Endothelial cell (in vitro differentiated cells): ENCODE data around the gene MN1. TPM values are rescaled to one million over a fixed set of nuclear protein-coding genes. Genes with fewer than 3 reads are reported as not detected.
A peak's percentile ranks its signal among the peaks of the same experiment; 100 is the strongest.

ENCODE experiments used
- DNase-seq: peaks from one replicate; pipeline ENCODE4 v3.0.0; 2021; ENCODE audit warnings: low spot score
- H3K27ac Mint-ChIP-seq: one replicate; pipeline ENCODE4 v1.8.0; 2021; ENCODE audit warnings: mixed read lengths, inconsistent platforms; ENCODE audit not compliant: unreplicated experiment
- H3K27me3 Mint-ChIP-seq: one replicate; pipeline ENCODE4 v1.8.0; 2021; ENCODE audit warnings: mild to moderate bottlenecking, moderate library complexity, mixed read lengths, inconsistent platforms; ENCODE audit not compliant: unreplicated experiment
- H3K36me3 Mint-ChIP-seq: one replicate; pipeline ENCODE4 v1.8.0; 2021; ENCODE audit warnings: mild to moderate bottlenecking, low read depth, mixed read lengths, inconsistent platforms; ENCODE audit not compliant: unreplicated experiment
- H3K4me1 Mint-ChIP-seq: one replicate; pipeline ENCODE4 v1.8.0; 2021; ENCODE audit warnings: mild to moderate bottlenecking, mixed read lengths, inconsistent platforms; ENCODE audit not compliant: unreplicated experiment
- H3K4me3 Mint-ChIP-seq: one replicate; pipeline ENCODE4 v1.8.0; 2021; ENCODE audit warnings: mild to moderate bottlenecking, mixed read lengths, inconsistent platforms; ENCODE audit not compliant: unreplicated experiment
- H3K9me3 Mint-ChIP-seq: one replicate; pipeline ENCODE4 v1.8.0; 2021; ENCODE audit warnings: mixed read lengths, inconsistent platforms; ENCODE audit not compliant: unreplicated experiment
- CTCF ChIP-seq: fragments of 200-600 bp; sonication (generic); IDR thresholded peaks from one replicate; pipeline ENCODE4 v1.5.0; 2021; ENCODE audit warnings: antibody characterized with exemption; ENCODE audit not compliant: unreplicated experiment
- total RNA-seq: library from RNA; stranded (reverse); fragmentation: NEBNext Ultra II Directional; extraction: Animal tissue kit (Norgen Biotek cat#: 25700); gene quantifications from one replicate; pipeline ENCODE4 v1.2.1, GENCODE V29; 2021; ENCODE audit not compliant: unreplicated experiment

Gene MN1
- total RNA-seq, 1 donor from 2014 or later: 9.9 TPM

GRCh38 chr22:27827604-27828587 lies 26.3 kb upstream of the MN1 start:
- no peak for TF ChIP-seq CTCF
- peaks cover 8% of the 10 kb centered on the region for H3K4me1 Mint-ChIP-seq
- no peaks in the 10 kb centered on the region for H3K9me3 Mint-ChIP-seq
- H3K36me3 Mint-ChIP-seq: no peaks in the 10 kb centered on the region
- peaks cover 4% of the 10 kb centered on the region for H3K27me3 Mint-ChIP-seq
- H3K27ac Mint-ChIP-seq: no peak overlapping the region
- H3K4me3 Mint-ChIP-seq: no peak overlapping the region
- DNase-seq: no peak

- Mint-ChIP-seq H3K9me3 (no peaks in the 10 kb centered on the region), H3K4me1 (peaks cover 8% of the 10 kb centered on the region), H3K27me3 (peaks cover 4% of the 10 kb centered on the region), H3K4me3 (no peak overlapping the region), H3K36me3 (no peaks in the 10 kb centered on the region), H3K27ac (no peak overlapping the region)
- DNase-seq: no peak
- TF ChIP-seq CTCF: peak; percentile 54
Measured at GRCh38 chr22:27825174-27825573, 23.6 kb upstream of the MN1 start.

GRCh38 chr22:27823221-27823620 lies 21.7 kb upstream of the MN1 start:
- no peaks in the 10 kb centered on the region for H3K36me3 Mint-ChIP-seq

GRCh38 chr22:27820896-27821866 lies 19.6 kb upstream of the MN1 start:
- H3K4me1 Mint-ChIP-seq: no peaks in the 10 kb centered on the region
- peaks cover 2% of the 10 kb centered on the region for H3K27me3 Mint-ChIP-seq
- H3K36me3 Mint-ChIP-seq: no peaks in the 10 kb centered on the region
- no peak for DNase-seq
- no peak overlapping the region for H3K27ac Mint-ChIP-seq
- TF ChIP-seq CTCF: no peak
- H3K9me3 Mint-ChIP-seq: no peaks in the 10 kb centered on the region
- no peak overlapping the region for H3K4me3 Mint-ChIP-seq

More at GRCh38 chr22:27823221-27823620, 21.7 kb upstream of the MN1 start:
- H3K9me3 Mint-ChIP-seq: no peaks in the 10 kb centered on the region
- H3K27me3 Mint-ChIP-seq: peaks cover 2% of the 10 kb centered on the region
- peaks cover 8% of the 10 kb centered on the region for H3K4me1 Mint-ChIP-seq
- no peak for TF ChIP-seq CTCF
- no peak overlapping the region for H3K4me3 Mint-ChIP-seq
- H3K27ac Mint-ChIP-seq: no peak overlapping the region
- no peak for DNase-seq
